Activated T-cell treated with anti-CD3 and anti-CD28 coated beads, Interleukin-2, amount 50 U/mL, for 24 hours (primary cell): Measurements from ENCODE around the gene PCDH9.

Experiments used
- DNase-seq: peaks from one replicate; pipeline ENCODE4 v3.0.0-alpha.2; 2020
- H3K27ac Mint-ChIP-seq: 2 replicates; pipeline ENCODE4 v1.8.0; 2020; ENCODE audit warnings: mild to moderate bottlenecking, mixed read lengths
- H3K27me3 Mint-ChIP-seq: 2 replicates; pipeline ENCODE4 v1.8.0; 2020; ENCODE audit warnings: mixed read lengths
- H3K36me3 Mint-ChIP-seq: 2 replicates; pipeline ENCODE4 v1.8.0; 2020; ENCODE audit warnings: low read depth, mixed read lengths
- H3K4me1 Mint-ChIP-seq: 2 replicates; pipeline ENCODE4 v1.8.0; 2020; ENCODE audit warnings: low read depth, mixed read lengths
- H3K4me3 Mint-ChIP-seq: 2 replicates; pipeline ENCODE4 v1.8.0; 2020; ENCODE audit warnings: mild to moderate bottlenecking, moderate library complexity, mixed read lengths
- H3K9me3 Mint-ChIP-seq: 2 replicates; pipeline ENCODE4 v1.8.0; 2020; ENCODE audit warnings: mixed read lengths

The PCDH9 gene

DNA sequence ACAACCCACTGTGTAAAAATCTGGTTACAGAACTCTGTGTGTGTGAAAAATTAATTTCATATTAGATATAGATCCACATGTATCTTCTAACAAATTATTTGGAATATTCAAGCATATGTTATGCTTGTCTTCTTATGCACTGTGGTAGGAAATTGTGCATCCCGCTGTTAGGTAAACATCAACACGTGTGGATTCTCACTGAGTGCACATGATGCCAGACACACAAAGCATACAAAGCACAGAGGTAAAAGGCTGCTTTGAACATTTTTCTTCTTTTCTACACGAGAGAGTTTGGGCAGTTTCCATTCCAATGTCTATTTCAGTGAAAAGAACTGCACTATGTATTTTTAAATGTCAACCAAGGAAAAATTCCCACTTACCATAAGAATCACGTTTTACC is 354.9 kb downstream of the PCDH9 start:
- Mint-ChIP-seq H3K36me3 (no peaks in the 10 kb centered on the region), H3K27me3 (no peaks in the 10 kb centered on the region), H3K9me3 (peaks cover 7% of the 10 kb centered on the region), H3K4me3 (no peak overlapping the region), H3K4me1 (no peaks in the 10 kb centered on the region), H3K27ac (no peak overlapping the region)
- no peak for DNase-seq

DNA sequence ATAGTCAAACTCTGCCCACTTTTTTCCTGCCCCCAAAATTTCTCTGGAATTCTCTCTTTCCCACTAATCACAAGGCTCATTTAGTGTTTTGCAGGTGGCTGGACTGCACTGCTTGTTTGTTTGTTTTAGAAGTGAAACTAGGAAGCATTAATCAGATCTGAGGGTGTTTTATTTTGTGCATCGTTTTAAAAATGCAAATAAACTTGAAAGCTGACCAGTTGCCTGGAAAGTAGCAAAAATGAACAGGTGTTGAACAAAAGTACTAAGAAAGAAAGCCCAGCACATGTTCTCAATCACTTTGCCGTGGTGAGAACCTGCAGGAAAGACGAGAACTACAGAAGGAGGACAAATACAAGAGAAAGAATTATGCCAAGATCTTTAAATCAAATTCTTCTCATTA is 365.5 kb downstream of the PCDH9 start:
- peaks cover 3% of the 10 kb centered on the region for H3K9me3 Mint-ChIP-seq
- no peak for DNase-seq
- H3K4me1 Mint-ChIP-seq = no peaks in the 10 kb centered on the region
- no peak overlapping the region for H3K27ac Mint-ChIP-seq
- no peak overlapping the region for H3K4me3 Mint-ChIP-seq
- no peaks in the 10 kb centered on the region for H3K27me3 Mint-ChIP-seq
- no peaks in the 10 kb centered on the region for H3K36me3 Mint-ChIP-seq

DNA sequence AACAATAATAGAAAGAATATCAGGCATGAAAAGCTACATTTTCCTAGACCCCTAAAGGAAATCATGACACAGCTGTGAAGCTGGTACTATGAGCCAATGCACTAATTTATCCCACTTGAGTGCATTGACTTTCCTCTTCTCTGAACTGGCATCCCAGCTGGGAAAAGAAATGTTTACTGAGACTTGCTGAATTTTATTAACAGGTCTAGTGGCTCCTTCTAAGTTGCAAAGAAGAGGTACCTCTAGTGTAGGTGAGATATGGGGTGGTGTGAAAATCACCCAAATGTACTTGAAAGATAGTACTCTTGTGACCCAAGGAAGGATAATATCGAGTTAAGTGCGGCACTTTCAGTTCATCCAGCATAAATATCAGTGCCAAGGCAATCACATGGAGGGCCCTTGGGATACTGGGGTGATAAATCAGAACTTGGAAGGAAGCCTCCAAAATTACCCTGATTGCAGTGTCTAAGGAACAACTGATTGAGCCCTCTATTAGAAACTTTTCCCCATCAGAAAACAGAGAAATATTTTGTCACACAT is 369.2 kb downstream of the PCDH9 start:
- H3K27ac Mint-ChIP-seq = no peak overlapping the region
- H3K36me3 Mint-ChIP-seq = no peaks in the 10 kb centered on the region
- H3K27me3 Mint-ChIP-seq = no peaks in the 10 kb centered on the region
- peaks cover 2% of the 10 kb centered on the region for H3K9me3 Mint-ChIP-seq
- H3K4me1 Mint-ChIP-seq = no peaks in the 10 kb centered on the region
- no peak for DNase-seq
- no peak overlapping the region for H3K4me3 Mint-ChIP-seq

DNA sequence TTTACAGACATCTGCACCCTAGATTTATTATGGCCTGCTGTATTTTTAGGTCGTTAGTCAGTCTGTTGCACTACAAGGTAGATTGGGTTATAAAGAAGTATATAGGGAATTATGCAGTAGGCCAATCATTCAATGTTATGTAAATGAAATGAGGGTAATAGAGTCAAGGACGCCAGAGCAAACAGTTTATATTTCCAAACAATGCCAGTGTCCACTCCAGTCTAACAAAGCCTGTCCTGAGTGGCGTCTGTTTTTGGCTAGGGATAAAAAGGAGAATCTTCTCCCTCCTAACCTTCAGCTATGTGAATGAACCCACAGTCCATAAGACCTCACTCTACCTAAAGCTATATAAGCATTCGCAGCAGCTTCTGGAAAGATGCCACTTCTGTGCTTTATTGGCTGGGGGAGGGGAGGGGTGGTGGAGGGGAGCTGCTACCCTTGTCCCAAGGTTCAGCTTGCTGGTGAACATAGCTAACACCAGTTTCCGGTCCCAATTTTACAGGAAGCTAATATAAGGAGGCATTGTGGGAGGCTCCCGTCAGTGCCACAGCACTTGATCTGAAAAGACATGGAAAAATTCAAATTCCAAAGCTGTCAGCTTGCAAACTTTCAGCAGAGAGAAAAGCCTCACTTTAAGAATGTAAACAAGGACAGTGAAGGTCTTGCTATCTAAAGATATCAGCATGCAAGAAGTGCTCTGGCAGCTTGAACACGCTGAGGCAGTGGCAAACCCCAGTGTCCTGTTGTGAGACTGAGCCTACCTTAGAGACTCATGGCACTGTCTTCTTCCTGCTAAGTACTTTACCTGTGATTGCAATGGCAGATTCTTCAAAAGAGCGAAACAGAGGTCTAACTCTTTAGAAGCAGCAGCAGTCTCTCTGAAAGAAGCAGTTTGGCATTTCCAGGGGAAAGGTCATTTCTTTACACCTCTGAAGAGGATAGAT is 369.9 kb downstream of the PCDH9 start:
- Mint-ChIP-seq H3K4me3 (no peak overlapping the region), H3K36me3 (no peaks in the 10 kb centered on the region), H3K9me3 (no peaks in the 10 kb centered on the region), H3K4me1 (no peaks in the 10 kb centered on the region), H3K27me3 (no peaks in the 10 kb centered on the region), H3K27ac (no peak overlapping the region)
- no peak for DNase-seq

DNA sequence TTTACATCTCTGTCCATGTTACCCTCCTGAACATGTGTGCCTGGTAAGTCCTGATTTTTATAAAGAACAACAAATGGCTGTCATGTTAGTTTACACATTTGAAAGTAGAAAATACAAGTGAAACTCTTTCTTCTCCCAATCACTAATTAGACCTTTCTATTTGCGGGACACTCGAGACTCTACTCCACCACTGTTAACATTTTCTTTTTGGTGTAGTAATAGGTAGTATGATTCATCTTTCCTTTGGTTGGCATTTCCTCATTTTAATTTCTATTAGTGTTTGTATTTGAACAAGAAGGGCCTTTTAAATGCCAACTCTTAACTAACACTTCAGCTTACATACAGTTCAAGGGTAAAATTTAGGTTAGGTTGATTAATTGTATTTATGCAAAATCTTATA is 371.1 kb downstream of the PCDH9 start:
- no peak overlapping the region for H3K4me3 Mint-ChIP-seq
- no peaks in the 10 kb centered on the region for H3K9me3 Mint-ChIP-seq
- H3K27ac Mint-ChIP-seq = no peak overlapping the region
- no peaks in the 10 kb centered on the region for H3K36me3 Mint-ChIP-seq
- H3K4me1 Mint-ChIP-seq = no peaks in the 10 kb centered on the region
- no peak for DNase-seq
- H3K27me3 Mint-ChIP-seq = no peaks in the 10 kb centered on the region

GRCh38 chr13:66858163-66858562 is 372.0 kb downstream of the PCDH9 start:
- no peak for DNase-seq
- H3K27ac Mint-ChIP-seq = no peak overlapping the region
- no peaks in the 10 kb centered on the region for H3K9me3 Mint-ChIP-seq
- no peaks in the 10 kb centered on the region for H3K4me1 Mint-ChIP-seq
- no peaks in the 10 kb centered on the region for H3K36me3 Mint-ChIP-seq
- no peaks in the 10 kb centered on the region for H3K27me3 Mint-ChIP-seq
- no peak overlapping the region for H3K4me3 Mint-ChIP-seq

DNA sequence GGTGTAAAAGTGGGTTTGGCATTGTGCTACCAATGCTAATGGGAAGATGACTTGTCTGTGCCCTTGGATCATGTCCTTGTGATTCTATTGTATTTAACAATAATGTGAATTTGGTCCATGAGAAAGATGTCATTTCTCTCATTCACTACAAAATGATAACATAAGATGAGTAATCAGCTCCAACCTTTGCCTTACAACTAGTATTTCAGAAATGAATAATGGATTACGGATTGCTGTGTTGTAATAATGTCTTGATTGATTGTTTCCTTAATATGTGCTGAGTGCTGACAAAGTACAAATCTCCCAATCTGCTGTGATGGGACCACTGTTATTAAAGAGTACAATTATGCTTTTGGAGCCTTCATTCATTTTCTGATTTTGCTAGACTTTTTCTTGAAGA is 375.0 kb downstream of the PCDH9 start:
- Mint-ChIP-seq H3K4me3 (no peak overlapping the region), H3K27ac (no peak overlapping the region), H3K27me3 (no peaks in the 10 kb centered on the region), H3K4me1 (no peaks in the 10 kb centered on the region), H3K36me3 (no peaks in the 10 kb centered on the region), H3K9me3 (peaks cover 10% of the 10 kb centered on the region)
- no peak for DNase-seq

- DNase-seq = no peak
- H3K4me3 Mint-ChIP-seq = no peak overlapping the region
- H3K9me3 Mint-ChIP-seq = peaks cover 11% of the 10 kb centered on the region
- H3K27me3 Mint-ChIP-seq = no peaks in the 10 kb centered on the region
- no peak overlapping the region for H3K27ac Mint-ChIP-seq
- no peaks in the 10 kb centered on the region for H3K36me3 Mint-ChIP-seq
- no peaks in the 10 kb centered on the region for H3K4me1 Mint-ChIP-seq
Observed at GRCh38 chr13:66853564-66853963, 376.6 kb downstream of the PCDH9 start.

GRCh38 chr13:66849706-66850105 is 380.4 kb downstream of the PCDH9 start:
- no peaks in the 10 kb centered on the region for H3K27me3 Mint-ChIP-seq
- H3K27ac Mint-ChIP-seq = no peak overlapping the region
- H3K9me3 Mint-ChIP-seq = peaks cover 14% of the 10 kb centered on the region
- no peaks in the 10 kb centered on the region for H3K36me3 Mint-ChIP-seq
- no peak overlapping the region for H3K4me3 Mint-ChIP-seq
- no peak for DNase-seq
- no peaks in the 10 kb centered on the region for H3K4me1 Mint-ChIP-seq

- Mint-ChIP-seq H3K27ac (no peak overlapping the region), H3K27me3 (no peaks in the 10 kb centered on the region), H3K4me1 (no peaks in the 10 kb centered on the region), H3K4me3 (no peak overlapping the region), H3K36me3 (no peaks in the 10 kb centered on the region), H3K9me3 (peaks cover 14% of the 10 kb centered on the region)
- no peak for DNase-seq
Observed at GRCh38 chr13:66847541-66847940, 382.6 kb downstream of the PCDH9 start.

- no peaks in the 10 kb centered on the region for H3K27me3 Mint-ChIP-seq
- no peak for DNase-seq
- H3K36me3 Mint-ChIP-seq = no peaks in the 10 kb centered on the region
- H3K4me3 Mint-ChIP-seq = no peak overlapping the region
- no peak overlapping the region for H3K27ac Mint-ChIP-seq
- H3K4me1 Mint-ChIP-seq = no peaks in the 10 kb centered on the region
- H3K9me3 Mint-ChIP-seq = peaks cover 4% of the 10 kb centered on the region
Observed at GRCh38 chr13:66845393-66845792, 384.7 kb downstream of the PCDH9 start.

DNA sequence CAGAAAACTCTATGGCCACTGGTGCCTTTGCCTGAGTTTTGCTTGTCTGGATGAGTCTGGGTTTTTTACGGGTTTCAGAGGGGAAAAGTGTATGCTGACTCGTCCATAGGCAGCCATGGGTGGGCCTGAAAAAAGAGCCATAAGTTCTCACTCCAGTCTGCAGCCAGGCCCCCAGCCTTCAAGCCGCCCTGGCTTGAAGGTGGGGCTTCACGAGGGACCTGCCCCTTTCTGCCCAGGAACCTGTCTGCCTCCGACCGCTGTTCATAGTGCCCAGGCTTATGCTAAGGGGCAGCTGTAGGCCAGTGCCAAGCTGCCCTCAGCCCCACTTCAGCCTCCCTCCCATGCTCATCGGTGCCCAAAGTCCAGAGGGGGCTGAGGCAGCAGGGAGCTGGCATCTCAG is 385.2 kb downstream of the PCDH9 start:
- no peak for DNase-seq
- H3K9me3 Mint-ChIP-seq = peaks cover 4% of the 10 kb centered on the region
- no peak overlapping the region for H3K27ac Mint-ChIP-seq
- no peaks in the 10 kb centered on the region for H3K27me3 Mint-ChIP-seq
- H3K36me3 Mint-ChIP-seq = no peaks in the 10 kb centered on the region
- no peaks in the 10 kb centered on the region for H3K4me1 Mint-ChIP-seq
- H3K4me3 Mint-ChIP-seq = no peak overlapping the region

DNA sequence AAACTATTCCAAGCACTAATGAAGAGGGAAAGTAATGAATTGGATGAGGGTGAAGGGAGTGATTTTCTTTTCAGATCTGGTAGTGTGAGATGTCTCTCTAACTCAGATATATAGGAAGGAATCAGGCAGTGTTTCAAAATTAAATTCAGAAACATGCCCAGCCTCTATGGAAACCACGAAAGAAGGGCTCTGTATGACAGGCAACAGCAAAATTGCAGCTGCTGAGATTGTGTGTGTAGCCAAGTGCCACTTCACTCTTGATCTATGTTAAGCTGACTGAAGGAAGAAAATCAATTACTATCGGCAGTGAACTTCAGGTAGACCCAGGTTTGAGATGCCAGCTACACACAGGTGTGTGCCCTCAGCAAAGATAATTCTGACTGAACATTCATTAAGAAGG is 387.4 kb downstream of the PCDH9 start:
- H3K9me3 Mint-ChIP-seq = peaks cover 2% of the 10 kb centered on the region
- no peak for DNase-seq
- no peak overlapping the region for H3K4me3 Mint-ChIP-seq
- no peaks in the 10 kb centered on the region for H3K4me1 Mint-ChIP-seq
- H3K36me3 Mint-ChIP-seq = no peaks in the 10 kb centered on the region
- no peak overlapping the region for H3K27ac Mint-ChIP-seq
- H3K27me3 Mint-ChIP-seq = no peaks in the 10 kb centered on the region

- Mint-ChIP-seq H3K9me3 (no peaks in the 10 kb centered on the region), H3K36me3 (no peaks in the 10 kb centered on the region), H3K27ac (no peak overlapping the region), H3K4me1 (no peaks in the 10 kb centered on the region), H3K27me3 (no peaks in the 10 kb centered on the region), H3K4me3 (no peak overlapping the region)
- no peak for DNase-seq
Observed at GRCh38 chr13:66840621-66841020, 389.5 kb downstream of the PCDH9 start.

- no peaks in the 10 kb centered on the region for H3K27me3 Mint-ChIP-seq
- no peak overlapping the region for H3K27ac Mint-ChIP-seq
- DNase-seq = no peak
- no peaks in the 10 kb centered on the region for H3K36me3 Mint-ChIP-seq
- no peaks in the 10 kb centered on the region for H3K9me3 Mint-ChIP-seq
- H3K4me1 Mint-ChIP-seq = no peaks in the 10 kb centered on the region
- H3K4me3 Mint-ChIP-seq = no peak overlapping the region
Observed at GRCh38 chr13:66837246-66837645, 392.9 kb downstream of the PCDH9 start.
